ENCODE measurements around the gene GRM5. TPM values are rescaled to one million over a fixed set of nuclear protein-coding genes. Genes with fewer than 3 reads are reported as not detected.
A peak's percentile ranks its signal among the peaks of the same experiment; 100 is the strongest.
"Not testable (repeated sequence)": the region's sequence is repeated elsewhere in the genome, so short reads cannot be mapped to it uniquely, and the experiment has no call there.

GRM5 gene
- total RNA-seq, 1 experiment from 2014 or later = 0.22 TPM

GRCh38 chr11:88501541-88501940 lies 564.2 kb downstream of the GRM5 start:
- DNase-seq (ENCODE audit: low read depth) = no peak

GRCh38 chr11:88495836-88496235 lies 569.9 kb downstream of the GRM5 start:
- DNase-seq (ENCODE audit: low read depth) = no peak

GRCh38 chr11:88494848-88495247 lies 570.9 kb downstream of the GRM5 start:
- DNase-seq (ENCODE audit: low read depth) = no peak

DNA sequence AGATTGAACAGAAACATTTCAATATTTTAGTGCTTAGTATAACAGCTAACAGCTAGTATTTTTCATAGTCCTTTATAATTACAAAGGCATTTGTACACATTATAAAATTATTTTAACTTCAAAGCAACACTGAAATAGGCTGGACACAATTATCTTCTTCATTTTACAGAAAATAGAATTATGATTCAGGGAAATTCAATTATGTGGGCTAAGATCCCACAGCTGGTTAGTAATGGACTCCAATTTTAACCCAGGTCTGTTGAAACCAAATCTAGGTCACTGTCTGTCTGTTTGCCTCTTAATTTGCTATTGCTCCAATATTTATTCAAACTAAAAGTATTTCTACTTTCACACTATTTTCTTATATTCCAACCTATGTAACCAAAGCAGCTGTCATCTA lies 574.1 kb downstream of the GRM5 start:
- DNase-seq (ENCODE audit: low read depth) = no peak

- DNase-seq (ENCODE audit: low read depth) = peak; percentile 64
Observed at GRCh38 chr11:88489030-88489429, 576.8 kb downstream of the GRM5 start.

- DNase-seq (ENCODE audit: low read depth) = no peak
Observed at GRCh38 chr11:88487646-88488045, 578.1 kb downstream of the GRM5 start.

DNA sequence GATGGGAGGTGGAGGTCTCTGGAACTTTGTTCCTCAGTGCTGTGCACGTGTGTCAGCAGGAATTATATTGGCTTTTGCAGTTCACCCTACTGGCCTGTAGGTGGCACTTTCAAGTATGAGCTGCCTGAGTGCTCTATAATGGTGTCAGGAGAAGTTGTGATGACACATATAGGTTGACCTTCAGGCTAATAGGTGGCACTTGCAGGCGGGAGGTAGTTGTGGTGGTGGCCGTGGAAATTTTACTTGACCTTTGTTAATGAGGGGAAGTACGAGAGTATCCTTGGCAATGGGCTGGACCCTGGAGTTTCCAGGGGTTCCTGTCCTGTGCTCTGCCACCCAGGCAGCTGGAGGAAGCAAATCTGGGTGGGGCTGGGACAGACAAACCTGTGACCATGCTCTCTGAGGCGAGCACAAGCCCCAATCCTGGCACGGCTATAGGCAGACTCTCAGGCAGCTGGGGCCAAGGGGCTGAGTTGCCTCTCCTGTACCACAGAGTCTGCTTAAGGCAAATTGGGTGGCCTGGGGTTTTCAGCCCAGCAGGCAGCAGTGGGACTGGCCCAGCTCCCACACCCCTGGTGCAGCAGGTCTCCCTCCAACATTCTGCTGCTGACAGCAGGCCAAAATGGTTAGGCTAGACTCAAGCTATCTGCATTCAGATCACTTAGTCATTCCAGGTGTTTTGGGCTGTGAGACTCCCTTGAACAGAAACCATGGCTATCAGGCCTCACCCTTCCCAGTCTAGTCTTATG lies 580.7 kb downstream of the GRM5 start:
- DNase-seq (ENCODE audit: low read depth) = peak; percentile 83

GRCh38 chr11:88482871-88483301 lies 582.9 kb downstream of the GRM5 start:
- peak; percentile 59 for DNase-seq (ENCODE audit: low read depth)

GRCh38 chr11:88480223-88480622 lies 585.6 kb downstream of the GRM5 start:
- peak; percentile 97 for DNase-seq (ENCODE audit: low read depth)

- no peak for DNase-seq (ENCODE audit: low read depth)
Observed at GRCh38 chr11:88478136-88478815, 587.5 kb downstream of the GRM5 start.

GRCh38 chr11:88475991-88476418 lies 589.8 kb downstream of the GRM5 start:
- peak; percentile 30 for DNase-seq (ENCODE audit: low read depth)

- DNase-seq (ENCODE audit: low read depth) = no peak
Observed at GRCh38 chr11:88474655-88475054, 591.1 kb downstream of the GRM5 start.

- DNase-seq (ENCODE audit: low read depth) = no peak
Observed at GRCh38 chr11:88469561-88470225, 596.1 kb downstream of the GRM5 start.

GRCh38 chr11:88464528-88464927 lies 601.3 kb downstream of the GRM5 start:
- no peak for DNase-seq (ENCODE audit: low read depth)

DNA sequence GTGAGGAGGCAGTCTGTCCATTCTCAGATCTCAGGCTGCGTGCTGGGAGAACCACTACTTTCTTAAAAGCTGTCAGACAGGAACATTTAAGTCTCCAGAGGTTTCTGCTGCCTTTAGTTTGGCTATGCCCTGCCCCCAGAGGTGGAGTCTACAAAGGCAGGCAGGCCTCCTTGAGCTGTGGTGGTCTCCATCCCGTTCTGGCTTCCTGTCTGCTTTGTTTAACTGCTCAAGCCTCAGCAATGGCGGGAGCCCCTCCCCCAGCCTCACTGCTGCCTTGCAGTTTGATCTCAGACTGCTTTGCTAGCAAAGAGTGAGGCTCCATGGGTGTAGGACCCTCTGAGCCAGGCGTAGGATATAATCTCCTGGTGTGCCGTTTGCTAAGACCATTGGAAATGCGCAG lies 602.5 kb downstream of the GRM5 start:
- DNase-seq (ENCODE audit: low read depth) = not testable (repeated sequence)

- not testable (repeated sequence) for DNase-seq (ENCODE audit: low read depth)
Observed at GRCh38 chr11:88458047-88458446, 607.7 kb downstream of the GRM5 start.

DNA sequence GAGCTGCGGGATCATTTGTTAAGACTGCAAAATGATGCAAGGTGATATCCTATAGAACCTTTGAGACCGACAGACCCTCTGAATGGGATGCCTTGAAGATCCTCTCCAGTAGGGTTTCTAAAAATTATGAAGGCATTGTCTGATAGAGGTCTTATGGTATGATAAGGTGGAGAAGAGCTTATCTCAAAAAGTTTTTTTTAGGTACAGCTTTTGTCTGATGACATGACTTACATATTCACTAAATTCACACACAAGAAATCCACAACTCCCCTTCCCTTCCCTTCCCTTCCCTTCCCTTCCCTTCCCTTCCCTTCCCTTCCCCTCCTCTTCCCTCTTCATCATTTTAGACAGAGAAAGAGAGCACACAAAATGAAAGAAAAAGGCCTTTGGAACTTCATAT lies 609.8 kb downstream of the GRM5 start:
- DNase-seq (ENCODE audit: low read depth) = no peak

- peak; percentile 32 for DNase-seq (ENCODE audit: low read depth)
Observed at GRCh38 chr11:88454881-88455280, 610.9 kb downstream of the GRM5 start.

Data from M059J (cell line).